Fibroblast of lung (primary cell): ENCODE results near the gene GPR107. TPM values are rescaled to one million over a fixed set of nuclear protein-coding genes. Genes with fewer than 3 reads are reported as not detected.

Experiments
- DNase-seq, 2 donors: peaks; one replicate each; pipeline versions ENCODE4 v3.0.0 to v3.0.0-alpha.2; 2010; ENCODE audit warnings: low read depth in 2 of 2
- H2AFZ ChIP-seq: 2 replicates; pipeline ENCODE4 v1.5.1; 2012; ENCODE audit warnings: low read length, control low read depth, inconsistent platforms
- H3K27ac ChIP-seq: 2 replicates; pipeline ENCODE4 v1.5.1; 2011; ENCODE audit warnings: low read length, control low read depth; ENCODE audit not compliant: insufficient read depth
- H3K27me3 ChIP-seq: 2 replicates; pipeline ENCODE4 v1.5.1; 2011; ENCODE audit warnings: mild to moderate bottlenecking, low read length; ENCODE audit not compliant: control insufficient read depth, insufficient read depth
- H3K36me3 ChIP-seq: 2 replicates; pipeline ENCODE4 v1.5.1; 2011; ENCODE audit warnings: low read length; ENCODE audit not compliant: control insufficient read depth, insufficient read depth
- H3K4me1 ChIP-seq: 2 replicates; pipeline ENCODE4 v1.5.1; 2011; ENCODE audit warnings: low read length; ENCODE audit not compliant: control insufficient read depth, insufficient read depth; ENCODE audit errors: extremely low read depth
- H3K4me2 ChIP-seq: 2 replicates; pipeline ENCODE4 v1.5.1; 2011; ENCODE audit warnings: low read length, control low read depth; ENCODE audit not compliant: insufficient read depth; ENCODE audit errors: extremely low read depth
- H3K4me3 ChIP-seq, 4 experiments: fragments of 200-600 bp in 1 of 4; sonication (generic) in 1 of 4; replicated peaks in 1 of 4; 2 replicates each; pipeline ENCODE4 v1.5.1; 2011 to 2016; ENCODE audit warnings: low read length in 4 of 4, low read depth in 3 of 4, mild to moderate bottlenecking in 3 of 4, control low read depth in 2 of 4, inconsistent platforms in 1 of 4, mixed read lengths in 1 of 4; ENCODE audit not compliant: insufficient read depth in 1 of 4; ENCODE audit errors: control extremely low read depth in 1 of 4
- H3K79me2 ChIP-seq: 2 replicates; pipeline ENCODE4 v1.5.1; 2012; ENCODE audit warnings: mild to moderate bottlenecking, low read length, inconsistent platforms; ENCODE audit not compliant: control insufficient read depth, insufficient read depth
- H3K9ac ChIP-seq: 2 replicates; pipeline ENCODE4 v1.5.1; 2011; ENCODE audit warnings: mild to moderate bottlenecking, low read length, control low read depth; ENCODE audit not compliant: insufficient read depth
- H3K9me3 ChIP-seq: 2 replicates; pipeline ENCODE4 v1.5.1; 2012; ENCODE audit warnings: low read depth, low read length; ENCODE audit not compliant: control insufficient read depth, insufficient read depth
- H4K20me1 ChIP-seq: 2 replicates; pipeline ENCODE4 v1.5.1; 2011; ENCODE audit warnings: low read length; ENCODE audit not compliant: control insufficient read depth, insufficient read depth; ENCODE audit errors: extremely low read depth
- CTCF ChIP-seq, 2 donors: IDR thresholded peaks in 1 of 2; conservative IDR thresholded peaks in 1 of 2; 1 replicate in 1 of 2; 2 replicates in 1 of 2; pipeline ENCODE4 v1.5.1; 2011 to 2012; ENCODE audit warnings: low read length in 2 of 2, control low read depth in 1 of 2, inconsistent platforms in 1 of 2, low read depth in 1 of 2, mild to moderate bottlenecking in 1 of 2
- EZH2 ChIP-seq: IDR thresholded peaks from 2 replicates; pipeline ENCODE4 v1.5.1; 2012; ENCODE audit warnings: low read length, control low read depth, mild to moderate bottlenecking; ENCODE audit errors: missing control alignments
- polyA plus RNA-seq, 2 donors: library from polyadenylated mRNA; depleted of rRNA in 1 of 2; stranded (reverse) in 1 of 2; unstranded in 1 of 2; fragments of >200 nt; gene quantifications; 2 replicates each; pipeline ENCODE4 v1.2.1, GENCODE V29; 2011 to 2012; ENCODE audit warnings: missing spikeins in 1 of 2
- total RNA-seq: library from RNA; depleted of rRNA; stranded (reverse); fragments of >200 nt; gene quantifications from 2 replicates; pipeline ENCODE4 v1.2.1, GENCODE V29; 2014

GPR107 gene
- total and polyA plus RNA-seq, 2 donors (not counting 1 experiment from before 2014, with no cell fraction given), result 27.6 to 43.5 TPM

- no peaks in the 10 kb centered on the region for H3K9me3 ChIP-seq
- H3K79me2 ChIP-seq, result peaks cover 21% of the 10 kb centered on the region
- TF ChIP-seq EZH2 (no peak), CTCF (conservative IDR thresholded peaks at IDR 0.05 in 1 of 2, IDR thresholded peaks at IDR 0.05 in 1 of 2; ENCODE audit: low read depth in 1 of 2, low read length in 2 of 2) (no peak)
- no peaks in the 10 kb centered on the region for H3K27me3 ChIP-seq
- no peak overlapping the region for H3K27ac ChIP-seq
- no peak overlapping the region for H3K9ac ChIP-seq
- no peak overlapping the region for H3K4me2 ChIP-seq
- H3K36me3 ChIP-seq, result peaks cover 4% of the 10 kb centered on the region
- no peak overlapping the region for H2AFZ ChIP-seq
- H4K20me1 ChIP-seq, result no peaks in the 10 kb centered on the region
- no peaks in the 10 kb centered on the region for H3K4me1 ChIP-seq
- DNase-seq, result peak in 1 of 2 donors; percentile 43
- no peak overlapping the region for H3K4me3 ChIP-seq
Measured at GRCh38 chr9:130072515-130073235, 19.0 kb downstream of the GPR107 start.

GRCh38 chr9:130073373-130073772 lies 19.7 kb downstream of the GPR107 start:
- Histone ChIP-seq H3K79me2 (peaks cover 17% of the 10 kb centered on the region), H3K27me3 (no peaks in the 10 kb centered on the region), H3K36me3 (peaks cover 5% of the 10 kb centered on the region), H3K4me2 (no peak overlapping the region), H3K27ac (no peak overlapping the region), H3K4me1 (no peaks in the 10 kb centered on the region), H4K20me1 (no peaks in the 10 kb centered on the region), H3K4me3 (no peak overlapping the region), H2AFZ (no peak overlapping the region), H3K9ac (no peak overlapping the region), H3K9me3 (no peaks in the 10 kb centered on the region)
- TF ChIP-seq CTCF (conservative IDR thresholded peaks at IDR 0.05 in 1 of 2, IDR thresholded peaks at IDR 0.05 in 1 of 2; ENCODE audit: low read depth in 1 of 2, low read length in 2 of 2), result no peak
- no peak for TF ChIP-seq EZH2
- DNase-seq, result peak; percentile 36 to 66

GRCh38 chr9:130078547-130078946 lies 24.8 kb downstream of the GPR107 start:
- no peak overlapping the region for H2AFZ ChIP-seq
- no peak for TF ChIP-seq CTCF (conservative IDR thresholded peaks at IDR 0.05 in 1 of 2, IDR thresholded peaks at IDR 0.05 in 1 of 2; ENCODE audit: low read depth in 1 of 2, low read length in 2 of 2)
- TF ChIP-seq EZH2, result no peak
- no peak overlapping the region for H3K4me2 ChIP-seq
- H3K9ac ChIP-seq, result no peak overlapping the region
- no peaks in the 10 kb centered on the region for H3K4me1 ChIP-seq
- DNase-seq, result no peak
- no peak overlapping the region for H3K4me3 ChIP-seq
- no peak overlapping the region for H3K27ac ChIP-seq
- no peaks in the 10 kb centered on the region for H3K27me3 ChIP-seq
- no peaks in the 10 kb centered on the region for H3K9me3 ChIP-seq
- no peaks in the 10 kb centered on the region for H4K20me1 ChIP-seq
- H3K36me3 ChIP-seq, result peaks cover 11% of the 10 kb centered on the region
- H3K79me2 ChIP-seq, result no peaks in the 10 kb centered on the region
